Measurements from ENCODE around the gene AMIGO1.

Gene AMIGO1

DNA sequence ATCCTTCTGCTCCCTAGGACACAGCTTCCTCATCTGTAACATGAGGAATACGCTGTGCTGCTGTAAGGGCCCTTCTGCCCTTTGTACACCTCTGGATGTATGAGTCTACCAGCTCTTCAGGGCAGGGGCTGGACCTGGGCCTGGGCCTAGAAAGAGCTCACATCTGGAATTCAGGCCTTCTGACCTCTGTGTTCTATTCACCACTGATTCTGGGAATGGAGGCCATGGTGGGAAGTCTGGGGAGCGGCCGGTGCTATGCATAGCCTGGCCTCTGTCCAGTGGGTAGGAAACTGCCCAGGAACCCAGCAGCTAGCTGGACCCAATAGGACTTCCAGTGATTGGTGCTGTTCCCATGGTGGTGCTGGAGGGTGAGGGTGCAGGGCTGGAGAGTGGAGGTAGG, 19.2 kb upstream of the AMIGO1 start:
- Histone ChIP-seq H4K20me1 (ENCODE audit: low read depth, low read length) (no peaks in the 10 kb centered on the region), H3K27ac (ENCODE audit: low read depth, low read length) (no peak overlapping the region), H3K9me3 (ENCODE audit: insufficient read depth, low read length) (no peaks in the 10 kb centered on the region), H3K4me3 (ENCODE audit: insufficient read depth, low read length, poor library complexity, severe bottlenecking) (no peak overlapping the region), H3K79me2 (ENCODE audit: insufficient read depth, low read length) (no peaks in the 10 kb centered on the region), H3K36me3 (ENCODE audit: low read length) (no peaks in the 10 kb centered on the region), H3K9ac (ENCODE audit: low read length) (no peak overlapping the region), H3K27me3 (ENCODE audit: low read length) (no peaks in the 10 kb centered on the region), H3K4me2 (ENCODE audit: low read depth, low read length, poor library complexity, severe bottlenecking) (no peak overlapping the region), H3F3A (ENCODE audit: insufficient read depth) (no peaks in the 10 kb centered on the region), H2AFZ (ENCODE audit: low read depth, low read length, severe bottlenecking) (no peak overlapping the region), H3K9me2 (replicated peaks; ENCODE audit: insufficient read depth, low read length) (no peaks in the 10 kb centered on the region)
- no peak for TF ChIP-seq EZH2phosphoT487 (conservative IDR thresholded peaks at IDR 0.05; ENCODE audit: low read length)
- TF ChIP-seq, protein P1, sequence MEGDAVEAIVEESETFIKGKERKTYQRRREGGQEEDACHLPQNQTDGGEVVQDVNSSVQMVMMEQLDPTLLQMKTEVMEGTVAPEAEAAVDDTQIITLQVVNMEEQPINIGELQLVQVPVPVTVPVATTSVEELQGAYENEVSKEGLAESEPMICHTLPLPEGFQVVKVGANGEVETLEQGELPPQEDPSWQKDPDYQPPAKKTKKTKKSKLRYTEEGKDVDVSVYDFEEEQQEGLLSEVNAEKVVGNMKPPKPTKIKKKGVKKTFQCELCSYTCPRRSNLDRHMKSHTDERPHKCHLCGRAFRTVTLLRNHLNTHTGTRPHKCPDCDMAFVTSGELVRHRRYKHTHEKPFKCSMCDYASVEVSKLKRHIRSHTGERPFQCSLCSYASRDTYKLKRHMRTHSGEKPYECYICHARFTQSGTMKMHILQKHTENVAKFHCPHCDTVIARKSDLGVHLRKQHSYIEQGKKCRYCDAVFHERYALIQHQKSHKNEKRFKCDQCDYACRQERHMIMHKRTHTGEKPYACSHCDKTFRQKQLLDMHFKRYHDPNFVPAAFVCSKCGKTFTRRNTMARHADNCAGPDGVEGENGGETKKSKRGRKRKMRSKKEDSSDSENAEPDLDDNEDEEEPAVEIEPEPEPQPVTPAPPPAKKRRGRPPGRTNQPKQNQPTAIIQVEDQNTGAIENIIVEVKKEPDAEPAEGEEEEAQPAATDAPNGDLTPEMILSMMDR (IDR thresholded peaks at IDR 0.05; ENCODE audit: insufficient read depth, low read length, poor library complexity, severe bottlenecking) = no peak

- Histone ChIP-seq H4K20me1 (ENCODE audit: low read depth, low read length) (no peaks in the 10 kb centered on the region), H3K4me3 (ENCODE audit: insufficient read depth, low read length, poor library complexity, severe bottlenecking) (no peak overlapping the region), H3K9me3 (ENCODE audit: insufficient read depth, low read length) (no peaks in the 10 kb centered on the region), H3K27me3 (ENCODE audit: low read length) (no peaks in the 10 kb centered on the region), H3K4me2 (ENCODE audit: low read depth, low read length, poor library complexity, severe bottlenecking) (no peak overlapping the region), H3K79me2 (ENCODE audit: insufficient read depth, low read length) (no peaks in the 10 kb centered on the region), H2AFZ (ENCODE audit: low read depth, low read length, severe bottlenecking) (no peak overlapping the region), H3K9me2 (replicated peaks; ENCODE audit: insufficient read depth, low read length) (no peaks in the 10 kb centered on the region), H3K9ac (ENCODE audit: low read length) (no peak overlapping the region), H3F3A (ENCODE audit: insufficient read depth) (no peaks in the 10 kb centered on the region), H3K27ac (ENCODE audit: low read depth, low read length) (no peak overlapping the region), H3K36me3 (ENCODE audit: low read length) (no peaks in the 10 kb centered on the region)
- TF ChIP-seq, protein P1 (IDR thresholded peaks at IDR 0.05; ENCODE audit: insufficient read depth, low read length, poor library complexity, severe bottlenecking) = no peak
- no peak for TF ChIP-seq EZH2phosphoT487 (conservative IDR thresholded peaks at IDR 0.05; ENCODE audit: low read length)
These were observed 18.5 kb upstream of the AMIGO1 start for GRCh38 chr1:109527846-109528695.

- Histone ChIP-seq H3K27me3 (ENCODE audit: low read length) (no peaks in the 10 kb centered on the region), H3K9ac (ENCODE audit: low read length) (no peak overlapping the region), H3K79me2 (ENCODE audit: insufficient read depth, low read length) (no peaks in the 10 kb centered on the region), H3K9me3 (ENCODE audit: insufficient read depth, low read length) (no peaks in the 10 kb centered on the region), H3K27ac (ENCODE audit: low read depth, low read length) (no peak overlapping the region), H3K9me2 (replicated peaks; ENCODE audit: insufficient read depth, low read length) (no peaks in the 10 kb centered on the region), H2AFZ (ENCODE audit: low read depth, low read length, severe bottlenecking) (no peak overlapping the region), H4K20me1 (ENCODE audit: low read depth, low read length) (no peaks in the 10 kb centered on the region), H3F3A (ENCODE audit: insufficient read depth) (no peaks in the 10 kb centered on the region), H3K4me2 (ENCODE audit: low read depth, low read length, poor library complexity, severe bottlenecking) (no peak overlapping the region), H3K4me3 (ENCODE audit: insufficient read depth, low read length, poor library complexity, severe bottlenecking) (no peak overlapping the region), H3K36me3 (ENCODE audit: low read length) (no peaks in the 10 kb centered on the region)
- no peak for TF ChIP-seq EZH2phosphoT487 (conservative IDR thresholded peaks at IDR 0.05; ENCODE audit: low read length)
- TF ChIP-seq, protein P1 (IDR thresholded peaks at IDR 0.05; ENCODE audit: insufficient read depth, low read length, poor library complexity, severe bottlenecking) = no peak
These were observed 17.7 kb upstream of the AMIGO1 start for GRCh38 chr1:109527098-109527811.
